ENCODE measurements around the gene CCDC191.

DNA sequence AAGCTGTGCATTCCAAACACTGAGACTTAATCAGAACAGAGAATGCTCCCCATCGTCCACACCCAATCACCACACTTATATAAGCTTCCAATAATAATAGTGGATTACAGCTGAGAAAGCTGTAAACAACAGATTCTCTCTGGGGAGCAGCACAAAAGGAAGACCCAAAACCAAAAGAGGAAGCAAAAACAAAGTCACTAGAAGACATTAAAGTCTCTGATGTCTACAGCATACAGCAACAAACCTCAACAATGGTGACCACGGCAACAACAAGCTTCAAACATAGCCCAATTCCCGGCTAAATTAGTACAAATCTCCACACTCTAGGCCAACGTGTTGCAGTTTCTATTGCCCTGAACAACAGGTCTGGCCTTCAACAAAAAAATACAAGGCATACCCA lies 70.8 kb downstream of the CCDC191 start:
- TF ChIP-seq CTCF (IDR thresholded peaks at IDR 0.05): no peak
- no peak for TF ChIP-seq EP300 (IDR thresholded peaks at IDR 0.05)
- no peak for TF ChIP-seq POLR2A (IDR thresholded peaks at IDR 0.05)
